Measurements from ENCODE around the gene SOAT1.
"Not testable (repeated sequence)": the region's sequence is repeated elsewhere in the genome, so short reads cannot be mapped to it uniquely, and the experiment has no call there.

SOAT1 gene

DNA sequence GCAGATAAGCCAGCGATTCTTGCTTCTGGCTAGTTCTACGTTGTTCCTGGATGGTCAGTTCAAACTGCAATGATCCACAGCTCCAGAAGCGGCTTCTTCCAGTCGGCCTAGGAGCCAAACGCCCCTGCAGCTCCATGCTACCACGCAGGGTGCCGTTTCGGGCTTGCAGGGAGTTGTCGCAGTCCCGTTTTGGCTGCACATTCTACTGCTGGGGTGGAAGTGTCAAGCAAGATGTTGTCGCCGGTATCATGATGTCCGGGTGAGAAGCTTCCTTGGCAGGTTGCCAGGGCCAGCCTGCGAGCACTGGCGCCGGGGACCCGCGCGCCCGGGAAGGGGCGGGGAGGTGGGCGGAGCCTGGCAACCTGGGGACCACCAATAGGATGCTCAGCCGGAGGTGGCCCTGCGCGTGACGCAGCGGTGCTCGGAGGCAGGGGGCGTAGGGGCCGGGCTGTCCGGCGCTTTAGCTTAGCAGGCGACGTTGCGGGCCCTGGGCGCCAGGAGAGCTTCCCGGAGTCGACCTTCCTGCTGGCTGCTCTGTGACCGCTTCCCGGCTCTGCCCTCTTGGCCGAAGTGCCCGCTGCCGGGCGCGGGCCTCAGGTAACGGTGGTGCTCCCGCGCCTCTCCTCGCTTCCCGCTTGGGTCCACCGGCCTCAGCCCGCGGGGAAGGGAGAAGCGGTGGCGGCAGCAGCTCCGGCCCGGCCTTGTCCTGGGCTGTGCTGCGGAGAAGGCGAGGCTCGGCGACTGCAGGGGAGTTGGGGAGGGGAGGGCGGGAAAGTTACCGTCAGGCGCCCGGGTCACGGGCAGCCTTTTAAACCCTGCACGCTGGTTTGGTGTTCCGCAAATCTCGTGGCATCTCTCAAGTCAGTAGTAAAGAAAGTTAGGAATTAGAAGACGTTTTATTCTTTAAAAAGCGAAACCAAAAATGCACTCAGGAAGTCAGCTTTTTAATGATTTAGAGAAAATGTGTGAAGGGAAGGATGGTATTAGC lies at the start of gene SOAT1:
SOAT1 (plus strand) TSS at position 458 of the 988 bp plus-strand sequence. CDS start 8,888 bp downstream, outside the sequence.
- Histone ChIP-seq H3K27ac (ENCODE audit: low read depth, low read length) (peak within 1 kb of the TSS; percentile 82), H3K4me1 (ENCODE audit: control insufficient read depth, insufficient read depth, low read length, unreplicated experiment) (peaks cover 12% of the 10 kb centered on the region), H3K27me3 (ENCODE audit: insufficient read depth, low read length) (no peaks in the 10 kb centered on the region), H3K36me3 (ENCODE audit: insufficient read depth, low read length) (no peaks in the 10 kb centered on the region), H3K4me3 (ENCODE audit: low read depth, low read length) (peak within 1 kb of the TSS; percentile 86), H3K79me2 (ENCODE audit: control insufficient read depth, insufficient read depth, low read length, unreplicated experiment) (peaks cover 40% of the 10 kb centered on the region), H2AFZ (ENCODE audit: low read length, unreplicated experiment) (peak within 1 kb of the TSS; percentile 78)

DNA sequence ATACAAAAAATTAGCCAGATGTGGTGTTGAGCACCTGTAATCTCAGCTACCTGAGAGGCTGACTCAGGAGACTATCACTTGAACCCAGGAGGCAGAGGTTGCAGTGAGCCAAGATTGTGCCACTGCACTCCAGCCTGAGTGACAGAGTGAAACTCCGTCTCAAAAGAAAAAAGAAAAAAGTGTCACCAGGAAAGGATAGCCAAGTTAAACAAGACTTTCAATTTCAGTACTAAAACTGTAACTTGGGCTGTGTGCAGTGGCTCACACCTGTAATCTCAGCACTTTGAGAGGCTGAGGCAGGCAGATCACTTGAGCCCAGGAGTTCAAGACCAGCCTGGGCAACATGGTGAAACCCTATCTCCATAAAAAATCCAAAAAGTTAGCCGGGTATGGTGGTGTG lies 48.2 kb upstream of the SOAT1 start:
- not testable (repeated sequence) for H3K4me3 ChIP-seq (ENCODE audit: low read depth, low read length); H2AFZ ChIP-seq (ENCODE audit: low read length, unreplicated experiment); H3K79me2 ChIP-seq (ENCODE audit: control insufficient read depth, insufficient read depth, low read length, unreplicated experiment)

DNA sequence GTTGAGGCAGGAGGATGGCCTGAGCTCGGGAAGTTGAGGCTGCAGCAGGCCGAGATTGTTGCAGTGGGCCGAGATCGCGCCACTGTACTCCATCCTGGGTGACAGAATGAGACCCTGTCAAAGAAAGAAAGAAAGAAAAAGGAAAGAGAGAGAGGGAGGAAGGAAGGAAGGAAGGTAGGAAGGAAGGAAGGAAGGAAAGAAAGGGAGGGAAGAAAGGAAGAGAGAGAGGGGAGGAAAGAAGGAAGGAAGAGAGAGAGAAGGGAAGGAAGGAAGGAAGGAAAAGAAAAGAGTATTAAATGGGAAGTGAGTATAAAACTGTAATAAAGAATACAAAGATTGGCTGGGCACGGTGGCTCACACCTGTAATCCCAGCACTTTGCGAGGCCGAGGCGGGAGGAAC lies 45.7 kb upstream of the SOAT1 start:
- Histone ChIP-seq H3K36me3 (ENCODE audit: insufficient read depth, low read length) (no peaks in the 10 kb centered on the region), H2AFZ (ENCODE audit: low read length, unreplicated experiment) (no peak overlapping the region), H3K4me3 (ENCODE audit: low read depth, low read length) (no peak overlapping the region)

More for the DNA sequence above, 48.2 kb upstream of the SOAT1 start:
- not testable (repeated sequence) for H3K36me3 ChIP-seq (ENCODE audit: insufficient read depth, low read length); H3K4me1 ChIP-seq (ENCODE audit: control insufficient read depth, insufficient read depth, low read length, unreplicated experiment); H3K27me3 ChIP-seq (ENCODE audit: insufficient read depth, low read length); H3K27ac ChIP-seq (ENCODE audit: low read depth, low read length)

DNA sequence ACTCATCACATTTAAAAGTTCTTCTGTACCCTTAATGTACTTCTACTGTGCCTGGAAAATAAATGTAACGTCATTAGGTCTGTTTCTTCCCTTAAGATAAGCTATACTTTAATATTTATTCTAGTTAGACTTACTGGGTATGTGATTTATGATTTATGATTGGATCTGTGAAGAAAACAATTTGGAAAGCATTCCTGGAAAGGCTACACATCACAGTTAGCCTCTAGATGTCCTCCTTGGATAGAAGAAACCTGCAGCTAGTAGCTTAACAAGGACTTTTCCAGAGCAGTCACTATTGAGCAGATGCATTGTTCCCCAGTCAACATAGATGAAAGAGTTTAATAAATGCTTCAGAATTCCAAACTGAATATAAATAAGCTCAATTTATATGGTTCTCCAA lies 41.9 kb upstream of the SOAT1 start:
- no peak overlapping the region for H2AFZ ChIP-seq (ENCODE audit: low read length, unreplicated experiment)
- no peak overlapping the region for H3K4me3 ChIP-seq (ENCODE audit: low read depth, low read length)
- no peaks in the 10 kb centered on the region for H3K27me3 ChIP-seq (ENCODE audit: insufficient read depth, low read length)
- no peaks in the 10 kb centered on the region for H3K79me2 ChIP-seq (ENCODE audit: control insufficient read depth, insufficient read depth, low read length, unreplicated experiment)
- H3K4me1 ChIP-seq (ENCODE audit: control insufficient read depth, insufficient read depth, low read length, unreplicated experiment): no peaks in the 10 kb centered on the region
- no peak overlapping the region for H3K27ac ChIP-seq (ENCODE audit: low read depth, low read length)
- H3K36me3 ChIP-seq (ENCODE audit: insufficient read depth, low read length): no peaks in the 10 kb centered on the region

More for the DNA sequence above, 45.7 kb upstream of the SOAT1 start:
- H3K4me1 ChIP-seq (ENCODE audit: control insufficient read depth, insufficient read depth, low read length, unreplicated experiment): no peaks in the 10 kb centered on the region
- no peak overlapping the region for H3K27ac ChIP-seq (ENCODE audit: low read depth, low read length)
- H3K27me3 ChIP-seq (ENCODE audit: insufficient read depth, low read length): no peaks in the 10 kb centered on the region
- no peaks in the 10 kb centered on the region for H3K79me2 ChIP-seq (ENCODE audit: control insufficient read depth, insufficient read depth, low read length, unreplicated experiment)

DNA sequence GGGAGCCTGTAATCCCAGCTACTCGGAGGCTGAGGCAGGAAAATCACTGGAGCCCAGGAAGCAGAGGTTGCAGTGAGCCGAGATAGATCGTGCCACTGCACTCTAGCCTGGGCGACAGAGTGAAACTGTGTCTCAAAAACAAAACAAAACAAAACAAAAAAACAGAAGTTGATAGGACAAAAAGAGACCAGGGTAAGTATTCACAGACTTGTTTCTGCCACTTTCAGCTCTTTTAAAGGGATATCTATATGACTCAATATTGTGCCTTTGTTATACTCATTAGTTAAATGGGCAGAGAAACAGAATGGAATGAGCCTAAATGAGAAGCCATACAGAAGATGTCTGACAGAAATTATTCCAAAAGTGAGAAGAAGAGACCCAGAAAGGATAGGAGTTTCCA lies 41.0 kb upstream of the SOAT1 start:
- Histone ChIP-seq H3K27ac (ENCODE audit: low read depth, low read length) (no peak overlapping the region), H3K27me3 (ENCODE audit: insufficient read depth, low read length) (no peaks in the 10 kb centered on the region), H3K36me3 (ENCODE audit: insufficient read depth, low read length) (no peaks in the 10 kb centered on the region), H3K4me3 (ENCODE audit: low read depth, low read length) (no peak overlapping the region), H3K79me2 (ENCODE audit: control insufficient read depth, insufficient read depth, low read length, unreplicated experiment) (no peaks in the 10 kb centered on the region), H2AFZ (ENCODE audit: low read length, unreplicated experiment) (no peak overlapping the region), H3K4me1 (ENCODE audit: control insufficient read depth, insufficient read depth, low read length, unreplicated experiment) (no peaks in the 10 kb centered on the region)

DNA sequence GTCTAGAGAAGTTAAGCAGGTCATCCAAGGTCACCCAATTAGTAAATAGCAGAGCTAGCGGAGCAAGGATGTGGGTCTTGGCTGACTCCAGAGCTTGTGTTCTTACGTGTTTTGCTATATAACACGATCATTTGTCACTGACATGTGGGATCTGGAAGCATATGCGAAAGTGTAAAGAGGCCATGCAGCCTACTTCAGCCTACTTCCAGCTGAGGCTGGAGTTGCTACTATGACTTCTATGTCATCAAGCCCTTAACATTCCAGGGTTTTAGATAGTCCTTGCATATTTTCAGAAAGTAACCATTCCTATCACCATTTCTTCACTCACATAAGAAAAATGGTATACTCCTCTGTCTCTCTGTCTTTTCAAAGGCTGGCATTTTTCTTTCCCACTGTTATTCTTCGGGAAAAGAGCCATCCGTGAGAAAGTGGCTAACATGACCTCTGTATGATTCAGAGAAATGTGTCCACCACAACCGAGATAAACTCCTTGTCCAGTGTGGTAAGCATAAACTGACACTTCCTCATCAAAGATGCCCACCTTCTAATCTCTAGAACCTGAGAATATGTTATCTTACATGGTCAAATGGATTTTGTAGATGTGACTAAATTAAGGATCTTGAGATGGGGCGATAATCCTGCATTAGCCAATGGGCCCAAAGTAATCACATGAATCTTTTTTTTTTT lies 40.2 kb upstream of the SOAT1 start:
- no peaks in the 10 kb centered on the region for H3K36me3 ChIP-seq (ENCODE audit: insufficient read depth, low read length)
- no peaks in the 10 kb centered on the region for H3K27me3 ChIP-seq (ENCODE audit: insufficient read depth, low read length)
- H3K27ac ChIP-seq (ENCODE audit: low read depth, low read length): no peak overlapping the region
- no peaks in the 10 kb centered on the region for H3K4me1 ChIP-seq (ENCODE audit: control insufficient read depth, insufficient read depth, low read length, unreplicated experiment)
- no peak overlapping the region for H2AFZ ChIP-seq (ENCODE audit: low read length, unreplicated experiment)
- no peaks in the 10 kb centered on the region for H3K79me2 ChIP-seq (ENCODE audit: control insufficient read depth, insufficient read depth, low read length, unreplicated experiment)
- no peak overlapping the region for H3K4me3 ChIP-seq (ENCODE audit: low read depth, low read length)

DNA sequence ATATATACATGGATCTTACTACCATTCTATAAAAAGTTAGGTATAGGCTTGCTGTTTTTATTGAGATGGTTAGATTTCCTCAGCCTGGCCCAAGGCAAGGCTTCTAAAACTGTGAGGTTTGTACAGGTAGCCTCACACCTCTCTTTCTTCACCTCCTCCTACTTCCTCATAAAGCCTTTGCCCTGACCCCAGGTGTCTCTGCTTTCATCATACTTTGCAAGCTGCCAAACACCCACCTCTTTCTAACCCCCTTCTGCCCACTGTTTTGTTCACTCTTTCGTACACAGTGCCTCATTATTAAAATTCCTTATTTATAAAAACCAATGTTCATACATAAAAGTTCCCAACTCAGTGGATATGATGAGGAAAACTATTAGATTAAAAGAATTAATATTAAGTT lies 31.4 kb upstream of the SOAT1 start:
- H2AFZ ChIP-seq (ENCODE audit: low read length, unreplicated experiment): no peak overlapping the region
- no peak overlapping the region for H3K27ac ChIP-seq (ENCODE audit: low read depth, low read length)
- no peaks in the 10 kb centered on the region for H3K79me2 ChIP-seq (ENCODE audit: control insufficient read depth, insufficient read depth, low read length, unreplicated experiment)
- no peaks in the 10 kb centered on the region for H3K27me3 ChIP-seq (ENCODE audit: insufficient read depth, low read length)
- H3K36me3 ChIP-seq (ENCODE audit: insufficient read depth, low read length): no peaks in the 10 kb centered on the region
- no peaks in the 10 kb centered on the region for H3K4me1 ChIP-seq (ENCODE audit: control insufficient read depth, insufficient read depth, low read length, unreplicated experiment)
- no peak overlapping the region for H3K4me3 ChIP-seq (ENCODE audit: low read depth, low read length)

DNA sequence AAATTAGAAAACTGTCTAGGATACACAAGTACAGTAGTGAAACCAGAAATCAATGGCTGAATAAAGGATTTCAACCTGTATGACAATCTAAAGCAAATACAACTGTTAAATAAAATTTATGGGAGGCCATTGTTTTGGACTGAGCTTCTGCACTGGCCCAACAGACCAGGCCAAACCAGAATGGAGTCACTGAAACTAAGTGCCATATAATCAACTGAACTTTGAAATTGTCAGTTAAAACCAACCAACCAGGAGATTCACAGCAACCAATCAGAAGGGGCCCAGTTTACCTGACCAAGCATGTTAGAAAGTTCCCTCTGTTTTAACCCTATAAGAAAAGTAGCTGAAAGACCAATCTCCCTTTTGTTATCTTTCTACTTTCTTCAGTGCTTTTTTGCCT lies 30.5 kb upstream of the SOAT1 start:
- Histone ChIP-seq H2AFZ (ENCODE audit: low read length, unreplicated experiment) (no peak overlapping the region), H3K27ac (ENCODE audit: low read depth, low read length) (no peak overlapping the region), H3K4me3 (ENCODE audit: low read depth, low read length) (no peak overlapping the region), H3K4me1 (ENCODE audit: control insufficient read depth, insufficient read depth, low read length, unreplicated experiment) (no peaks in the 10 kb centered on the region), H3K36me3 (ENCODE audit: insufficient read depth, low read length) (no peaks in the 10 kb centered on the region), H3K79me2 (ENCODE audit: control insufficient read depth, insufficient read depth, low read length, unreplicated experiment) (no peaks in the 10 kb centered on the region), H3K27me3 (ENCODE audit: insufficient read depth, low read length) (no peaks in the 10 kb centered on the region)

DNA sequence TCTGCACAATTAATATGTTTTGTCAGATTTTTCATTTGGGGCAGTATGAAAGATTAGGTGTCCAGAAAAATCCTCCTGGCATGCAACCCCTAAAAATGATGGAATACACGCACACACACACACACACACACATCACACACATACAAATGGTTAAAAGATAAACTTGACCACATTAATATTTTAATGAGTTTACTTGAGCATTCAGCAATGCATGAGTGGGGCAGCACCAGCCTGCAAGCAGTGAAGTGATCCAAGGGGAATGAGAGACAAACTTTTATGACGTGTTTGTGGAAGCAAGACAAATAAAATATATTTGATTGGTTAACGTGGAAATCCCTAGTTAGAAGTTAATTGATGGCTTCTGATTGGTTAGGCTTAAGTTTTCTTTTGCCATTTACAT lies 29.1 kb upstream of the SOAT1 start:
- no peak overlapping the region for H3K27ac ChIP-seq (ENCODE audit: low read depth, low read length)

DNA sequence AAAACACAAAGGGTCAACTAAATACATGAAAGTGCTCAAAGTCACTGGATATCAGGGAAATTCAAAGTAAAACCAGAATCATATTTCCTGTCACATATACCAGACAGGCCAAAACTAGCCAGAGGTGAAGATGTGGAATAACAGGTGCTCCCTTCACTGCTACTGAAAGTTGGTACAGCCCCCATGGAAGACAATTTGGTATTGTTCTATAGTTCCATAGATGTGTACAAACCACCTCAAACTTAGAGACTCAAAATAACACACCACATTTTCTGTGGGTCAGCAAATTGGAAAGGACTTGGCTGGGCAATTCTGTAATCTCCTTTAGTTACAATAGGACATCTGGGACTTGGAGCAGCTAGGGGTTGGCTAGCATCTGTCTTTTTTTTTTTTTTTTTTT lies 24.5 kb upstream of the SOAT1 start:
- Histone ChIP-seq H3K4me1 (ENCODE audit: control insufficient read depth, insufficient read depth, low read length, unreplicated experiment) (no peaks in the 10 kb centered on the region), H3K27me3 (ENCODE audit: insufficient read depth, low read length) (no peaks in the 10 kb centered on the region), H2AFZ (ENCODE audit: low read length, unreplicated experiment) (no peak overlapping the region), H3K36me3 (ENCODE audit: insufficient read depth, low read length) (no peaks in the 10 kb centered on the region), H3K79me2 (ENCODE audit: control insufficient read depth, insufficient read depth, low read length, unreplicated experiment) (no peaks in the 10 kb centered on the region), H3K27ac (ENCODE audit: low read depth, low read length) (no peak overlapping the region), H3K4me3 (ENCODE audit: low read depth, low read length) (no peak overlapping the region)

More for the DNA sequence above, 29.1 kb upstream of the SOAT1 start:
- Histone ChIP-seq H3K27me3 (ENCODE audit: insufficient read depth, low read length) (no peaks in the 10 kb centered on the region), H2AFZ (ENCODE audit: low read length, unreplicated experiment) (no peak overlapping the region), H3K4me1 (ENCODE audit: control insufficient read depth, insufficient read depth, low read length, unreplicated experiment) (no peaks in the 10 kb centered on the region), H3K36me3 (ENCODE audit: insufficient read depth, low read length) (no peaks in the 10 kb centered on the region), H3K79me2 (ENCODE audit: control insufficient read depth, insufficient read depth, low read length, unreplicated experiment) (no peaks in the 10 kb centered on the region), H3K4me3 (ENCODE audit: low read depth, low read length) (no peak overlapping the region)

DNA sequence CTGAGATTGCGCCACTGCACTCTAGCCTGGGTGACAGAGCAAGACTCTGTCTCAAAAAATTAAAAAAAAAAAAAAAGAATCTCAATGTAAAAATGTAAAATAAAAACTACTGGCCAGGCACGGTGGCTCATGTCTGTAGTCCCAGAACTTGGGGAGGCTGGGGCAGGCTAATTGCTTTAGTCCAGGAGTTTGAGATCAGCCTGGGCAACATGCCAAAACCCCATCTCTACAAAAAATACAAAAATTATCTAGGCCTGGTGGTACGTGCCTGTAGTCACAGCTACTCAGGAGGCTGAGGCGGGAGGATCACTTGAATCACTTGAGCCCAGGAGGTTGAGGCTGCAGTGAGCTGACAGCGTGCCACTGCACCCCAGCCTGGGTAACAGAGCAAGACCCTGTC lies 19.2 kb upstream of the SOAT1 start:
- not testable (repeated sequence) for H3K27me3 ChIP-seq (ENCODE audit: insufficient read depth, low read length); H3K79me2 ChIP-seq (ENCODE audit: control insufficient read depth, insufficient read depth, low read length, unreplicated experiment); H2AFZ ChIP-seq (ENCODE audit: low read length, unreplicated experiment); H3K4me3 ChIP-seq (ENCODE audit: low read depth, low read length); H3K4me1 ChIP-seq (ENCODE audit: control insufficient read depth, insufficient read depth, low read length, unreplicated experiment); H3K36me3 ChIP-seq (ENCODE audit: insufficient read depth, low read length); H3K27ac ChIP-seq (ENCODE audit: low read depth, low read length)
